ENCODE results near the gene ADM5.

- TF ChIP-seq CTCF (IDR thresholded peaks at IDR 0.05; ENCODE audit: poor library complexity), result no peak
- TF ChIP-seq EZH2 (IDR thresholded peaks at IDR 0.05; ENCODE audit: borderline replicate concordance), result no peak
- no peak for TF ChIP-seq EZH2phosphoT487 (IDR thresholded peaks at IDR 0.05; ENCODE audit: low read depth, severe bottlenecking, unreplicated experiment)
Observed at GRCh38 chr19:49657493-49658138, 31.8 kb upstream of the ADM5 start.

Measured in hepatocyte (in vitro differentiated cells).